ENCODE data around the gene SGPL1. TPM values are rescaled to one million over a fixed set of nuclear protein-coding genes. Genes with fewer than 3 reads are reported as not detected.

SGPL1 gene
- total RNA-seq, 4 donors from 2014 or later = 58.0 to 120 (median 74.0) TPM

GRCh38 chr10:70880077-70880534 is 64.4 kb downstream of the SGPL1 start:
- no peak overlapping the region for H3K4me3 ChIP-seq (ENCODE audit: low read depth, poor library complexity, severe bottlenecking)
- intact Hi-C loops (cut with DNase I; ENCODE audit: low total_unique reads) = loop anchor here (10.0 kb wide), 1 partner anchor 65 kb away; the partner anchor contains the start of gene SGPL1
- peak; percentile 68 to 92 for DNase-seq (ENCODE audit: low spot score in 2 of 2)
- no peak for TF ChIP-seq POLR2A (IDR thresholded peaks at IDR 0.05)
- TF ChIP-seq, protein P1, sequence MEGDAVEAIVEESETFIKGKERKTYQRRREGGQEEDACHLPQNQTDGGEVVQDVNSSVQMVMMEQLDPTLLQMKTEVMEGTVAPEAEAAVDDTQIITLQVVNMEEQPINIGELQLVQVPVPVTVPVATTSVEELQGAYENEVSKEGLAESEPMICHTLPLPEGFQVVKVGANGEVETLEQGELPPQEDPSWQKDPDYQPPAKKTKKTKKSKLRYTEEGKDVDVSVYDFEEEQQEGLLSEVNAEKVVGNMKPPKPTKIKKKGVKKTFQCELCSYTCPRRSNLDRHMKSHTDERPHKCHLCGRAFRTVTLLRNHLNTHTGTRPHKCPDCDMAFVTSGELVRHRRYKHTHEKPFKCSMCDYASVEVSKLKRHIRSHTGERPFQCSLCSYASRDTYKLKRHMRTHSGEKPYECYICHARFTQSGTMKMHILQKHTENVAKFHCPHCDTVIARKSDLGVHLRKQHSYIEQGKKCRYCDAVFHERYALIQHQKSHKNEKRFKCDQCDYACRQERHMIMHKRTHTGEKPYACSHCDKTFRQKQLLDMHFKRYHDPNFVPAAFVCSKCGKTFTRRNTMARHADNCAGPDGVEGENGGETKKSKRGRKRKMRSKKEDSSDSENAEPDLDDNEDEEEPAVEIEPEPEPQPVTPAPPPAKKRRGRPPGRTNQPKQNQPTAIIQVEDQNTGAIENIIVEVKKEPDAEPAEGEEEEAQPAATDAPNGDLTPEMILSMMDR (IDR thresholded peaks at IDR 0.05) = peak in 1 of 3 donors; percentile 59
- 6 to 12% methylated on average over 4 of the region's 4 CpGs for WGBS, 2 donors

DNA sequence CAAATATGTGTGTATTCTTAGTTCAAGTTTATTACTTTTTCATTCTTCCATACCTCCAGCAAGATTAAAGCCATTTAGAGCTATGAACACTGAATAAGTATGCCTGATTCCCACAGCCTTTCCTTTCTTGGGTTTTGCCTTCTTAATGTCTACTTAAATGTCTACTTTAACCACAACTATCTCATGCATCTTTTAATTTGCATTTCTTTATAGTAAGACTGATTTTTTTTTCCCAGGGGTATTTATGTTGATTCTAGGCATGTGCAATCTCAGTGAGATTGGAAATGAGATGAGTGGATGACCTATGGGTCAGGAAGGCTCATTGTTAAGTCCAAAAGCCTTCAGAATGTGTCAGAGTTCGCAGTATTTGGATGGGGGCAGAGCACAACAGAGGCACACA is 69.0 kb downstream of the SGPL1 start:
- WGBS, 2 donors = 88 to 96% methylated on average over 1 of the region's 1 CpG
- no peak for TF ChIP-seq POLR2A (IDR thresholded peaks at IDR 0.05)
- TF ChIP-seq, protein P1 (IDR thresholded peaks at IDR 0.05) = no peak
- intact Hi-C loops (cut with DNase I; ENCODE audit: low total_unique reads) = loop anchor here (10.0 kb wide), 1 partner anchor 70 kb away; the partner anchor contains the start of gene SGPL1
- no peak for DNase-seq (ENCODE audit: low spot score in 2 of 2)
- no peak overlapping the region for H3K4me3 ChIP-seq (ENCODE audit: low read depth, poor library complexity, severe bottlenecking)

DNA sequence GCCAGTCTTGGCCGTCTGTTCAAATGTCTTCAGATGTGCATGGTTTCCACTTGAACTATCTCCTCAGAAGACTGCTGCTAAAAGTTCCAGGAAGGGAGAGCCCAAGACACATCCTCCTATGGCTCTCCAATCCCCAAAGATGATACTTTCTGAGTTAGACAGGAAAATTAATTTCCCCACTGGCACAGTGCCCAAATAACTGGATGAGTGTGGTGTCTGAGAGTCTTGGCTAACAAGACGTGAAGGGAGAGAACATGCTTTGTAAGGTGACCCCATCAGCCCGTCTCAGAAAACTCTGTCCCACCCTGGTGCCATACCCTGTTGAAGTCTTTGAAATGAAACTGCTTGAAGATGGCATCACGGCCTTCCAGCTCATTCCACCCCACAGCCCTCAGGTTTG is 69.7 kb downstream of the SGPL1 start:
- TF ChIP-seq, protein P1 (IDR thresholded peaks at IDR 0.05) = no peak
- TF ChIP-seq POLR2A (IDR thresholded peaks at IDR 0.05) = no peak
- no peak for DNase-seq (ENCODE audit: low spot score in 2 of 2)
- intact Hi-C loops (cut with DNase I; ENCODE audit: low total_unique reads) = loop anchor here (10.0 kb wide), 1 partner anchor 71 kb away; the partner anchor contains the start of gene SGPL1
- 79 to 83% methylated on average over 4 of the region's 4 CpGs for WGBS, 2 donors
- no peak overlapping the region for H3K4me3 ChIP-seq (ENCODE audit: low read depth, poor library complexity, severe bottlenecking)

DNA sequence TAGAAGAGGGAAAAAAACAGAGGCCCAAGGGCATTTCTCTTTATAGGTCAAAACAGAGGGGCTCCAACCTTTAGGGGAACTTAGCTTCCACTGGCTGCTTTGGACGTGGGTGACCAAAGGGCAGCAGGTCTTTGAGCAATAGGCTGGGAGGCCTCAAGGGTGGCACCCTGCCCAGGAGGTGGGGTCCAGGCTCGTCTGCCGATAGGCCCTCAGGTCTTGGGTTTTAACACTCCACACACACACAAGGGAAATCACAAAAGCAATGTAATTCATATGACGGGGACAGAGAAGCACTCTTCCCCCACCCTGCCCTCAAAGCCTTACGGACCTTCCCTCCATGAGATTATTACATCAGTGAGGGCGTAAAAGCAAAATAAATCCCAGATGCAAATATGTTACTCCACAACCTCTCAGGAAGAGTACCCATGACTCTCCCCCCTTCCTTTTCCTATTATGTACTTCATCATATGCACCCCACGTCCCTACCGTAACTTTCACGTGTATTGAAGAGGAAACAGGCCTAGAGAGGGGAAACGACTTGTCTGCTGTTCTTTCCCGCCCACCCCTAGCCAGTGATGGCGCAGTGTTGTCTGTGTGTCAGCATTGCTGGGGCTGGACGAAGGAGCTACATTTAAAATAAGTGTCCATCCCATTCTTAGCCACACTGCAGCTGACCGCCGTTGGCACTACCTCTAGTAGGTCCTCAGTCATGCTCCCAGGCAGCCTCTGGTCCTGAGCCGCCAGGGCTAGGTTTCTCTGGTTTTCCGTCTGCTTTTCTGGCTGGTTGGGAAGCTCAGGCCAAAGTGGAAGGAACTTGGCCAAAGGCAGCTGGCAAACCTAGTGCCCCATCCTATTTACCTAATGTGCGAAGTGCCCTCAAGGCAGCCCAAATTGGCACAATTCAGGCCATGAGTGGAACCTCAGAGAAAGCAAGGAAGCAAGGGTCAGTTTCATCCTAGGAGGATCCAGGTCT is 70.5 kb downstream of the SGPL1 start:
- intact Hi-C loops (cut with DNase I; ENCODE audit: low total_unique reads) = loop anchor here (10.0 kb wide), 1 partner anchor 71 kb away; the partner anchor contains the start of gene SGPL1
- WGBS, 2 donors = 80 to 87% methylated on average over 18 of the region's 18 CpGs
- no peak overlapping the region for H3K4me3 ChIP-seq (ENCODE audit: low read depth, poor library complexity, severe bottlenecking)
- TF ChIP-seq, protein P1 (IDR thresholded peaks at IDR 0.05) = no peak
- TF ChIP-seq POLR2A (IDR thresholded peaks at IDR 0.05) = no peak
- no peak for DNase-seq (ENCODE audit: low spot score in 2 of 2)

GRCh38 chr10:70886921-70887665 is 71.3 kb downstream of the SGPL1 start:
- intact Hi-C loops (cut with DNase I; ENCODE audit: low total_unique reads) = loop anchor here (10.0 kb wide), 1 partner anchor 72 kb away; the partner anchor contains the start of gene SGPL1
- TF ChIP-seq POLR2A (IDR thresholded peaks at IDR 0.05) = no peak
- TF ChIP-seq, protein P1 (IDR thresholded peaks at IDR 0.05) = no peak
- DNase-seq (ENCODE audit: low spot score in 2 of 2) = no peak
- no peak overlapping the region for H3K4me3 ChIP-seq (ENCODE audit: low read depth, poor library complexity, severe bottlenecking)
- 77 to 80% methylated on average over 10 to 12 of the region's 12 CpGs for WGBS, 2 donors
